ENCODE data around the gene TMEM255A. TPM values are rescaled to one million over a fixed set of nuclear protein-coding genes. Genes with fewer than 3 reads are reported as not detected.

TMEM255A gene
- total and polyA plus RNA-seq, 2 of the 13 experiments (the other 11 are each of a cell fraction or from before 2014, with no cell fraction given): 0.13 to 0.40 TPM

DNA sequence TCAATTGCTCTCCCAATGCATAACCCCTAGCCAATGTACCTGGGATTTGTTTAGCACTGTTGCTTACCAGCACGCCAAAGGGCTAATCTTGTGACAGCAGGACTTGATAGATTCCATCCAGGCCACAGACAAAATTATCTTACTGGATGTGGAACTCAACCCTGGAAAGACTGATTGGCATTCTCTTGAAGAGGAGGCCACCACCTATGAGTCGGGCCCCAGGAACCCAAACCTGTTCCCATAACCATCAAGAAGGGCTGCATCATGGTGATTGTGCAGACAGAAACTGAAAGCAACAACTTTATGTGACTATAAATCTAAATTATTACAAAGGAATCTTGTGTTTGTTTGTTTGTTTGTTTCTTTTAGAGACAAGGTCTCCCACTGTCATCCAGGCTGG lies 19.9 kb upstream of the TMEM255A start (continued):
- no peak for TF ChIP-seq SALL1 (CRISPR knock-in tag; IDR thresholded peaks at IDR 0.05)
- TF ChIP-seq SSRP1 (CRISPR knock-in tag; IDR thresholded peaks at IDR 0.05): no peak
- TF ChIP-seq RNF2 (conservative IDR thresholded peaks at IDR 0.05; ENCODE audit: low read depth): no peak

DNA sequence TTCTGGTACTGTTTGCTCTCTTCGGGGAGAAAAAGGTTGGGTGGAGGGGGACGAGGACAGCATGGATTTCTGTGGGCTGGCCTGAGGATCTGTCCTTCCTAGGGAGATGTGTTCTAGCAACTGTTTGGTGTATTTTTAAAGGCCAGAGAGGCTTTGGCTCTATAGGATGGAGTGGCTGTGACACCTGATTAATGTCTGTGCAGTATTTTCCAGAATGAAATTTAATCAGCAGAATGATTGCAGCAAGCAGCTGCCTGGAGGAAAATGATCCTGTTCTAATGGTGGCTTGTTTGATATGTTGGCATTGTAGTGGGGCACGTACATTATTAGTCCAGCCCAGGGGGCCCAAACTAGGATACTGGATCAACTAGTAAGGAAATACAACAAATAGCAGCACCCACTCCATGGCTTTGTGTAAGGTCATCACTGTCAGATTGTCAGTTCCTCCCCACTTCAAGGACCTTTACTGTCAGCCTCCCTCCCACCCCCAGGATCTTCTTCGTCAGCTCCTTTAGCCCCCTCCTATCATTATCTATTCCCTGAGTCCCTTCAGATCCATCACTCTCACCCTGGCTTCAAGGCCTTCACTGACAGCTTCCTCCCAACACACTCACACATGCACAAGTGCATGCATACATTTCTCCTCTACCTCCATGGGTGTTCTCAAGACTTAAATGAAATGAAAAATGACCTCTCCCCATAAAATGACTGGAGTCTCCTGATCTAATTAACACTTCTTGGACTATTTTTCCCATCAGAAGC lies 10.4 kb upstream of the TMEM255A start:
- ChIA-PET POLR2A (no interaction called here), CTCF (ENCODE audit: low intra/inter-chr PET ratio, low total read pairs) (no interaction called here)
- in situ Hi-C loops (cut with HindIII; ENCODE audit: extremely low pct_ligation_motif_present, low pct_unique_long_range_greater_than_20kb) (no loop called here), intact Hi-C loops (cut with micrococcal nuclease; ENCODE audit: unreplicated experiment) (no loop called here)
- DNase-seq (ENCODE audit: low spot score) (no peak), FAIRE-seq (no peak), ATAC-seq (no peak)
- Histone ChIP-seq H2AFZ (ENCODE audit: low read length) (no peak overlapping the region), H3K4me1 (ENCODE audit: insufficient read depth, low read length) (no peaks in the 10 kb centered on the region), H3K9ac (ENCODE audit: insufficient read depth, low read depth, low read length) (no peak overlapping the region), H3K27me3 (ENCODE audit: control insufficient read depth in 1 of 2, insufficient read depth in 2 of 2, low read length in 2 of 2) (no peaks in the 10 kb centered on the region), H3K79me2 (ENCODE audit: insufficient read depth, low read length) (no peaks in the 10 kb centered on the region), H3K36me3 (replicated peaks in 1 of 2; ENCODE audit: control insufficient read depth in 1 of 2, insufficient read depth in 2 of 2, low read length in 2 of 2) (no peaks in the 10 kb centered on the region), H3K9me3 (ENCODE audit: low read length) (no peaks in the 10 kb centered on the region), H3K4me2 (ENCODE audit: low read depth, low read length) (no peak overlapping the region), H3K27ac (ENCODE audit: extremely low read length, insufficient read depth, low read length) (no peak overlapping the region), H4K20me1 (ENCODE audit: insufficient read depth, low read length) (no peaks in the 10 kb centered on the region), H3K4me3 (replicated peaks in 1 of 3; ENCODE audit: insufficient read depth in 1 of 3, low read depth in 2 of 3, low read length in 3 of 3) (no peak overlapping the region)
- TF ChIP-seq HOXA9 (CRISPR knock-in tag; IDR thresholded peaks at IDR 0.05; ENCODE audit: borderline replicate concordance): no peak
- no TSS peak for BruUV-seq (replicated peaks)
- WGBS (ENCODE audit: low lambda C conversion rate): 4% methylated on average over 4 of the region's 4 CpGs

- no peak overlapping the region for H3K4me2 ChIP-seq (ENCODE audit: low read depth, low read length)
- H3K4me1 ChIP-seq (ENCODE audit: insufficient read depth, low read length): no peaks in the 10 kb centered on the region
- ChIA-PET CTCF (ENCODE audit: low intra/inter-chr PET ratio, low total read pairs) (no interaction called here), POLR2A (no interaction called here)
- H3K36me3 ChIP-seq (replicated peaks in 1 of 2; ENCODE audit: control insufficient read depth in 1 of 2, insufficient read depth in 2 of 2, low read length in 2 of 2): no peaks in the 10 kb centered on the region
- no TSS peak for BruUV-seq (replicated peaks)
- H4K20me1 ChIP-seq (ENCODE audit: insufficient read depth, low read length): no peaks in the 10 kb centered on the region
- intact Hi-C loops (cut with micrococcal nuclease; ENCODE audit: unreplicated experiment) (loop anchor here (10.0 kb wide), 1 partner anchor 146 kb away; the partner anchor contains the start of gene LAMP2), in situ Hi-C loops (cut with HindIII; ENCODE audit: extremely low pct_ligation_motif_present, low pct_unique_long_range_greater_than_20kb) (no loop called here)
- FAIRE-seq (no peak), DNase-seq (ENCODE audit: low spot score) (no peak), ATAC-seq (no peak)
- H3K27ac ChIP-seq (ENCODE audit: extremely low read length, insufficient read depth, low read length): no peak overlapping the region
- no peak overlapping the region for H3K9ac ChIP-seq (ENCODE audit: insufficient read depth, low read depth, low read length)
- H3K27me3 ChIP-seq (ENCODE audit: control insufficient read depth in 1 of 2, insufficient read depth in 2 of 2, low read length in 2 of 2): no peaks in the 10 kb centered on the region
- no peak overlapping the region for H3K4me3 ChIP-seq (replicated peaks in 1 of 3; ENCODE audit: insufficient read depth in 1 of 3, low read depth in 2 of 3, low read length in 3 of 3)
- no peak overlapping the region for H2AFZ ChIP-seq (ENCODE audit: low read length)
- 2% methylated on average over 4 of the region's 4 CpGs for WGBS (ENCODE audit: low lambda C conversion rate)
- H3K79me2 ChIP-seq (ENCODE audit: insufficient read depth, low read length): no peaks in the 10 kb centered on the region
- no peaks in the 10 kb centered on the region for H3K9me3 ChIP-seq (ENCODE audit: low read length)
- TF ChIP-seq SRF (IDR thresholded peaks at IDR 0.05; ENCODE audit: low read depth, low read length) (no peak), HMGXB4 (CRISPR knock-in tag; IDR thresholded peaks at IDR 0.05; ENCODE audit: borderline replicate concordance in 1 of 2, low read depth in 1 of 2) (no peak), ESRRA (CRISPR knock-in tag; IDR thresholded peaks at IDR 0.05; ENCODE audit: low read depth) (no peak), ZNF780A (CRISPR knock-in tag; IDR thresholded peaks at IDR 0.05) (no peak), ZNF501 (CRISPR knock-in tag; IDR thresholded peaks at IDR 0.05) (no peak), ZBTB7B (CRISPR knock-in tag; IDR thresholded peaks at IDR 0.05) (no peak), FOSL2 (CRISPR knock-in tag; IDR thresholded peaks at IDR 0.05) (no peak), ZNF788 (CRISPR knock-in tag; IDR thresholded peaks at IDR 0.05; ENCODE audit: borderline replicate concordance) (no peak), MIXL1 (CRISPR knock-in tag; IDR thresholded peaks at IDR 0.05) (no peak), ZSCAN22 (CRISPR knock-in tag; IDR thresholded peaks at IDR 0.05) (no peak), ZNF441 (CRISPR knock-in tag; IDR thresholded peaks at IDR 0.05; ENCODE audit: borderline replicate concordance) (no peak), SMAD3 (CRISPR knock-in tag; IDR thresholded peaks at IDR 0.05) (no peak), ZNF33A (CRISPR knock-in tag; IDR thresholded peaks at IDR 0.05; ENCODE audit: borderline replicate concordance) (no peak), KAT7 (CRISPR knock-in tag; IDR thresholded peaks at IDR 0.05; ENCODE audit: borderline replicate concordance) (no peak)
These were observed 7.2 kb upstream of the TMEM255A start for GRCh38 chrX:120318411-120318810.
